Suppressor macrophage (primary cell): ENCODE data around the gene SPTBN4.
"Not testable (repeated sequence)": the region's sequence is repeated elsewhere in the genome, so short reads cannot be mapped to it uniquely, and the experiment has no call there.

Experiments
- DNase-seq, 4 experiments: peaks; one replicate each; pipeline ENCODE4 v3.0.0-alpha.2; 2020 to 2022

The SPTBN4 gene

GRCh38 chr19:40441719-40442253, 25.0 kb upstream of the SPTBN4 start:
- no peak for DNase-seq

- peak in 1 of 4 experiments; percentile 23 for DNase-seq
These were observed 24.3 kb upstream of the SPTBN4 start for GRCh38 chr19:40442328-40443130.

GRCh38 chr19:40443131-40443999, 23.4 kb upstream of the SPTBN4 start:
- peak; percentile 99 to 100 (median 100) for DNase-seq

- DNase-seq = peak; percentile 98 to 100 (median 99)
These were observed 22.6 kb upstream of the SPTBN4 start, which contains the start of gene SERTAD3 for GRCh38 chr19:40444000-40444824. Gene SERTAD3, minus strand, starts transcription at chr19:40444335. Its CDS starts 2,255 bp downstream, at chr19:40442080.

- DNase-seq = no peak
These were observed 21.9 kb upstream of the SPTBN4 start for GRCh38 chr19:40444825-40445312.

GRCh38 chr19:40445780-40446262, 21.0 kb upstream of the SPTBN4 start:
- DNase-seq = peak in 1 of 4 experiments; percentile 19

GRCh38 chr19:40446263-40446784, 20.5 kb upstream of the SPTBN4 start:
- DNase-seq = no peak

GRCh38 chr19:40449506-40449905, 17.3 kb upstream of the SPTBN4 start:
- DNase-seq = no peak

GRCh38 chr19:40450664-40451063, 16.1 kb upstream of the SPTBN4 start:
- no peak for DNase-seq

- no peak for DNase-seq
These were observed 14.8 kb upstream of the SPTBN4 start for GRCh38 chr19:40452016-40452415.

- DNase-seq = no peak
These were observed 13.6 kb upstream of the SPTBN4 start for GRCh38 chr19:40453151-40453735.

- DNase-seq = not testable (repeated sequence)
These were observed 12.9 kb upstream of the SPTBN4 start for GRCh38 chr19:40453943-40454342.

- DNase-seq = peak in 1 of 4 experiments; percentile 23
These were observed 9.8 kb upstream of the SPTBN4 start for GRCh38 chr19:40457048-40457447.

- no peak for DNase-seq
These were observed 8.7 kb upstream of the SPTBN4 start for GRCh38 chr19:40457953-40458596.

- DNase-seq = no peak
These were observed 8.2 kb upstream of the SPTBN4 start for GRCh38 chr19:40458597-40458974.

- no peak for DNase-seq
These were observed 6.6 kb upstream of the SPTBN4 start for GRCh38 chr19:40460185-40460584.

- peak; percentile 83 to 92 (median 88) for DNase-seq
These were observed 5.1 kb upstream of the SPTBN4 start for GRCh38 chr19:40461669-40462221.

- peak; percentile 19 to 34 (median 30) for DNase-seq
These were observed 3.2 kb upstream of the SPTBN4 start for GRCh38 chr19:40463587-40464037.

GRCh38 chr19:40464059-40465024, 2.5 kb upstream of the SPTBN4 start:
- peak; percentile 94 to 97 (median 96) for DNase-seq
